ENCODE data around the gene ZNF219.
"Not testable (repeated sequence)": the region's sequence is repeated elsewhere in the genome, so short reads cannot be mapped to it uniquely, and the experiment has no call there.

The ZNF219 gene

GRCh38 chr14:21040941-21041340, 57.5 kb downstream of the ZNF219 start:
- not testable (repeated sequence) for DNase-seq

- DNase-seq, result no peak
Observed at GRCh38 chr14:21040370-21040925, 58.0 kb downstream of the ZNF219 start.
